ENCODE data around the gene OTULINL.

Gene OTULINL

GRCh38 chr5:14600846-14601245 is 19.3 kb downstream of the OTULINL start:
- DNase-seq (ENCODE audit: low read depth), result no peak

- DNase-seq (ENCODE audit: low read depth), result no peak
These were observed 21.5 kb downstream of the OTULINL start for GRCh38 chr5:14603141-14603540.

GRCh38 chr5:14607104-14607503 is 25.5 kb downstream of the OTULINL start:
- DNase-seq (ENCODE audit: low read depth), result no peak

GRCh38 chr5:14608169-14608568 is 26.6 kb downstream of the OTULINL start:
- DNase-seq (ENCODE audit: low read depth), result no peak

- no peak for DNase-seq (ENCODE audit: low read depth)
These were observed 30.1 kb downstream of the OTULINL start for GRCh38 chr5:14611737-14612136.

- no peak for DNase-seq (ENCODE audit: low read depth)
These were observed 32.9 kb downstream of the OTULINL start for GRCh38 chr5:14614490-14614889.

- no peak for DNase-seq (ENCODE audit: low read depth)
These were observed 33.8 kb downstream of the OTULINL start for GRCh38 chr5:14615365-14615764.

GRCh38 chr5:14617441-14617840 is 35.8 kb downstream of the OTULINL start:
- no peak for DNase-seq (ENCODE audit: low read depth)

- DNase-seq (ENCODE audit: low read depth), result no peak
These were observed 45.7 kb downstream of the OTULINL start for GRCh38 chr5:14627270-14627669.

GRCh38 chr5:14628346-14628745 is 46.8 kb downstream of the OTULINL start:
- no peak for DNase-seq (ENCODE audit: low read depth)

GRCh38 chr5:14630671-14631070 is 49.1 kb downstream of the OTULINL start:
- no peak for DNase-seq (ENCODE audit: low read depth)

- DNase-seq (ENCODE audit: low read depth), result no peak
These were observed 54.1 kb downstream of the OTULINL start for GRCh38 chr5:14635656-14636055.

GRCh38 chr5:14640765-14641164 is 59.2 kb downstream of the OTULINL start:
- no peak for DNase-seq (ENCODE audit: low read depth)

- DNase-seq (ENCODE audit: low read depth), result no peak
These were observed 63.1 kb downstream of the OTULINL start for GRCh38 chr5:14644623-14645237.

GRCh38 chr5:14650052-14650451 is 68.5 kb downstream of the OTULINL start:
- DNase-seq (ENCODE audit: low read depth), result no peak

GRCh38 chr5:14655146-14655741 is 73.7 kb downstream of the OTULINL start:
- no peak for DNase-seq (ENCODE audit: low read depth)

- DNase-seq (ENCODE audit: low read depth), result no peak
These were observed 75.3 kb downstream of the OTULINL start for GRCh38 chr5:14656898-14657297.

GRCh38 chr5:14659821-14660607 is 78.4 kb downstream of the OTULINL start:
- DNase-seq (ENCODE audit: low read depth), result no peak

GRCh38 chr5:14660833-14661232 is 79.2 kb downstream of the OTULINL start:
- DNase-seq (ENCODE audit: low read depth), result no peak

Data from stimulated activated CD8-positive, alpha-beta memory T cell treated with anti-CD3 and anti-CD28 coated beads, Interleukin-15, amount 100 ng/mL, for 24 hours (primary cell).